Caco-2 (cell line): ENCODE measurements around the gene TRPV5. TPM values are rescaled to one million over a fixed set of nuclear protein-coding genes. Genes with fewer than 3 reads are reported as not detected.

ENCODE experiments used
- BruUV-seq: library from RNA; stranded (reverse); fragments of 400-500 nt; replicated peaks from 2 replicates; lab custom pipeline; 2021; lab: Mats Ljungman, UMichigan
- CTCF ChIA-PET: fragments of 300-600 bp; sonication (Branson Sonifier 250); formaldehyde crosslinking; loops from one replicate; lab custom pipeline; 2022; ENCODE audit warnings: antibody characterized with exemption; lab: Charles Lee
- POLR2A ChIA-PET: fragments of 300-600 bp; sonication (Branson Sonifier 250); formaldehyde crosslinking; loops from one replicate; lab custom pipeline; 2022; ENCODE audit warnings: antibody characterized with exemption; lab: Charles Lee
- DNase-seq, 2 experiments: peaks; one replicate each; pipeline versions ENCODE4 v3.0.0 to v3.0.0-alpha.2; 2020 to 2022
- H3K27me3 ChIP-seq: replicated peaks from 2 replicates; pipeline ENCODE4 v1.6.0; 2011; ENCODE audit warnings: low read length; ENCODE audit not compliant: control insufficient read depth, insufficient read depth
- H3K36me3 ChIP-seq: 2 replicates; pipeline ENCODE4 v1.5.1; 2011; ENCODE audit warnings: low read length; ENCODE audit not compliant: control insufficient read depth, insufficient read depth
- H3K4me1 ChIP-seq: fragments of 250-450 bp; sonication (Bioruptor Pico); 2 replicates; pipeline ENCODE4 v1.5.1; 2020; ENCODE audit warnings: mild to moderate bottlenecking
- H3K4me3 ChIP-seq: 2 replicates; pipeline ENCODE4 v1.5.1; 2011; ENCODE audit warnings: low read depth, mild to moderate bottlenecking, control low read depth, low read length
- H3K9me3 ChIP-seq: fragments of 250-450 bp; sonication (Bioruptor Pico); 2 replicates; pipeline ENCODE4 v1.5.1; 2020; ENCODE audit warnings: mild to moderate bottlenecking, moderate library complexity
- H3K27ac Mint-ChIP-seq: one replicate; pipeline ENCODE4 v1.8.0; 2022; ENCODE audit warnings: mixed read lengths; ENCODE audit not compliant: unreplicated experiment
- H3K27me3 Mint-ChIP-seq: one replicate; pipeline ENCODE4 v1.8.0; 2022; ENCODE audit warnings: mixed read lengths; ENCODE audit not compliant: insufficient read depth, unreplicated experiment
- H3K36me3 Mint-ChIP-seq: one replicate; pipeline ENCODE4 v1.8.0; 2022; ENCODE audit warnings: mild to moderate bottlenecking, mixed read lengths; ENCODE audit not compliant: insufficient read depth, unreplicated experiment
- H3K4me1 Mint-ChIP-seq: one replicate; pipeline ENCODE4 v1.8.0; 2022; ENCODE audit warnings: low read depth, mixed read lengths; ENCODE audit not compliant: unreplicated experiment
- H3K4me3 Mint-ChIP-seq: one replicate; pipeline ENCODE4 v1.8.0; 2022; ENCODE audit warnings: mild to moderate bottlenecking, moderate library complexity, mixed read lengths; ENCODE audit not compliant: unreplicated experiment
- H3K9me3 Mint-ChIP-seq: one replicate; pipeline ENCODE4 v1.8.0; 2022; ENCODE audit warnings: mixed read lengths; ENCODE audit not compliant: unreplicated experiment
- CTCF ChIP-seq, 2 experiments: fragments of 200-600 bp in 1 of 2; IDR thresholded peaks; 1 replicate in 1 of 2; 2 replicates in 1 of 2; pipeline versions ENCODE4 v1.5.1 to v1.8.0; 2011 to 2022; ENCODE audit warnings: antibody characterized with exemption in 1 of 2, control low read depth in 1 of 2, inconsistent platforms in 1 of 2, low read depth in 1 of 2, low read length in 1 of 2, mild to moderate bottlenecking in 1 of 2, moderate library complexity in 1 of 2; ENCODE audit not compliant: insufficient read depth in 1 of 2, severe bottlenecking in 1 of 2, unreplicated experiment in 1 of 2
- intact Hi-C: fragments of 100-400 bp; cut with micrococcal nuclease; formaldehyde crosslinking; loops from one replicate; pipeline ENCODE4 v1.10.0; 2022; ENCODE audit not compliant: unreplicated experiment
- total RNA-seq: library from RNA; stranded (reverse); gene quantifications from 2 replicates; pipeline ENCODE4 v1.2.3, GENCODE V29; 2022

The TRPV5 gene
- total RNA-seq, 1 experiment from 2014 or later = not detected

GRCh38 chr7:142884286-142884640, 49.3 kb downstream of the TRPV5 start:
- no peak overlapping the region for H3K27ac Mint-ChIP-seq
- H3K4me1 Mint-ChIP-seq = peaks cover under 1% of the 10 kb centered on the region
- H3K36me3 Mint-ChIP-seq = no peaks in the 10 kb centered on the region

GRCh38 chr7:142883571-142884285, 49.8 kb downstream of the TRPV5 start:
- H3K4me1 Mint-ChIP-seq = no peaks in the 10 kb centered on the region
- ChIA-PET POLR2A (no interaction called here), CTCF (no interaction called here)
- H3K9me3 Mint-ChIP-seq = no peaks in the 10 kb centered on the region
- no peaks in the 10 kb centered on the region for H3K27me3 Mint-ChIP-seq
- H3K36me3 Mint-ChIP-seq = no peaks in the 10 kb centered on the region
- Histone ChIP-seq H3K9me3 (no peaks in the 10 kb centered on the region), H3K4me3 (no peak overlapping the region), H3K27me3 (no peaks in the 10 kb centered on the region), H3K4me1 (peaks cover 25% of the 10 kb centered on the region), H3K36me3 (no peaks in the 10 kb centered on the region)
- no peak for DNase-seq
- no peak for TF ChIP-seq CTCF (IDR thresholded peaks at IDR 0.05; ENCODE audit: insufficient read depth in 1 of 2, low read depth in 1 of 2, low read length in 1 of 2, severe bottlenecking in 1 of 2, unreplicated experiment in 1 of 2)
- no peak overlapping the region for H3K27ac Mint-ChIP-seq
- intact Hi-C loops = no loop called here
- no peak overlapping the region for H3K4me3 Mint-ChIP-seq
- no TSS peak for BruUV-seq

More at GRCh38 chr7:142884286-142884640, 49.3 kb downstream of the TRPV5 start:
- CTCF ChIA-PET = no interaction called here
- H3K27me3 Mint-ChIP-seq = no peaks in the 10 kb centered on the region
- DNase-seq = no peak
- Histone ChIP-seq H3K9me3 (no peaks in the 10 kb centered on the region), H3K4me1 (peaks cover 30% of the 10 kb centered on the region), H3K36me3 (no peaks in the 10 kb centered on the region), H3K4me3 (no peak overlapping the region), H3K27me3 (no peaks in the 10 kb centered on the region)
- TF ChIP-seq CTCF (IDR thresholded peaks at IDR 0.05; ENCODE audit: insufficient read depth in 1 of 2, low read depth in 1 of 2, low read length in 1 of 2, severe bottlenecking in 1 of 2, unreplicated experiment in 1 of 2) = no peak
- no TSS peak for BruUV-seq
- H3K4me3 Mint-ChIP-seq = no peak overlapping the region
- intact Hi-C loops = no loop called here
- H3K9me3 Mint-ChIP-seq = no peaks in the 10 kb centered on the region
- POLR2A ChIA-PET = no interaction called here

- Mint-ChIP-seq H3K4me1 (no peaks in the 10 kb centered on the region), H3K27me3 (no peaks in the 10 kb centered on the region), H3K36me3 (no peaks in the 10 kb centered on the region), H3K4me3 (no peak overlapping the region), H3K27ac (no peak overlapping the region), H3K9me3 (no peaks in the 10 kb centered on the region)
- ChIA-PET CTCF (no interaction called here), POLR2A (no interaction called here)
- Histone ChIP-seq H3K9me3 (no peaks in the 10 kb centered on the region), H3K4me1 (peaks cover 22% of the 10 kb centered on the region), H3K36me3 (no peaks in the 10 kb centered on the region), H3K27me3 (no peaks in the 10 kb centered on the region), H3K4me3 (no peak overlapping the region)
- intact Hi-C loops = no loop called here
- no peak for DNase-seq
- TF ChIP-seq CTCF (IDR thresholded peaks at IDR 0.05; ENCODE audit: insufficient read depth in 1 of 2, low read depth in 1 of 2, low read length in 1 of 2, severe bottlenecking in 1 of 2, unreplicated experiment in 1 of 2) = no peak
- no TSS peak for BruUV-seq
Observed at GRCh38 chr7:142883145-142883544, 50.4 kb downstream of the TRPV5 start.
